Measurements from ENCODE around the gene CDH23.

CDH23 gene

DNA sequence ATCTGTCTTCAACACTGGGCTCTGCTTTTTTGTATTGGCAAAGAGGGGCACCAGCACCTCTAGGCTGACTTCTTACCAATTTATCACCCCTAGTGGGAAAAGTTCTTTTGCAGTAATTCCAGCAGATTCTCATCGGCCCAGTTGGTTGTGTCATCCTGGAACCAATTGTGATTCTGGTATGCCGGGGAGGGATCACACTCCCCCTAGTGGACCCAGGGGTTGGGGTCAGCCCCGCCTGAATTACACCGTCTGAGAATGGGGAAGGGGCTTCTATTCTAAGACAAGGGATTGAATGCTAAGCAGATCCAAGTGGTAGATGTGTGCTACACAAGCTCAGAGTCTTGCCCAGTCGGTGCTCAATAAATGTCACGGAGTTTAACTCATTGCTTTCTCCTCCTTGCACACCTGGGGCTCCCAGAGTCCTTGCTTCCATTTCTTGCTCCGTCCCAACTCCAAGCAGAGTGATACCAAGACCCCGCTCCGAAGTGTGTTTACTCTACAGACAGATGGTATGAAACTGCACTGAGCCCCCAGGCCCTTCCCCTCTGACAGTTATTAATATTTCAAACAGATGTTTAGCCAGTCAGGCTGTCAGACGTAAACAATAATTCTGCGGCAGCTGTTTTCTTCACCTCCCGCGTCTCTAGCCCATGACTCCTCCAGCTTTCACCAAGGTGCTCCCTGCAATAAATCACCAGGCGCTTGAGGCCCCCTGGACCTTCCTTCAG, 251.0 kb downstream of the CDH23 start:
- DNase-seq, result no peak

DNA sequence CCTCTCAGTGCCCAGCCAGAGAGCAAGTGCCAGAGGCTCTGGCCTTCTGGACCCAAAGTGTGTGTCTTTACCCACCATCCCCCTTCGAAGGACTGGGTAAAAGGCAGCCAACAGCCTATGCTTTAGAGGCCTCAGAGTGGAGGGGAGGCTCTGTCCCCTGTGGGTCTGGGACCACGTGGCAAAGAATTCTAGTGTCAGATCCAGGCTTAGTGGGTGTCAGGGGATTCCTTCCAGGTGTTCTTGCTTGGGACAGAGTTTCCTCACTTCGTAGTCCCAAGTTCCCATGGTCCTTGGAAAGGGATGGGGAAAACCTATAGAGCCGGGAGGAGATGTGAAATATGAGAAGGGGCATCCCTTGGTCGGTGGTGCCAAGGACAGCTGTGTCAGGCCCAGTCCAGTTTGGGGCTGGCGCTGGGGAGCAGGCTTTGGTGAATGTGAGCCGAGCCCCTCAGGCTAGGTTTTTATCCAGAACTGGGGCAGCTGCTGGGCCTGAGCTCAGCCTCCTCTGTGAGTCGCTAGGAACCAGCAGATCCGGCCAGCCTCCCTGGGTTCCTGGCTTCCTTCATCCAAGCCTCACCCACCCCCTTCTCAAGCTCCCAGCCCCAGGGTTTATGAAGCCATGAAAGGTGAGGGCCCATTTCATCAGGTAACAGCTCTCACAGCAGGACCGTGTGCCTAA, 251.7 kb downstream of the CDH23 start:
- no peak for DNase-seq

DNA sequence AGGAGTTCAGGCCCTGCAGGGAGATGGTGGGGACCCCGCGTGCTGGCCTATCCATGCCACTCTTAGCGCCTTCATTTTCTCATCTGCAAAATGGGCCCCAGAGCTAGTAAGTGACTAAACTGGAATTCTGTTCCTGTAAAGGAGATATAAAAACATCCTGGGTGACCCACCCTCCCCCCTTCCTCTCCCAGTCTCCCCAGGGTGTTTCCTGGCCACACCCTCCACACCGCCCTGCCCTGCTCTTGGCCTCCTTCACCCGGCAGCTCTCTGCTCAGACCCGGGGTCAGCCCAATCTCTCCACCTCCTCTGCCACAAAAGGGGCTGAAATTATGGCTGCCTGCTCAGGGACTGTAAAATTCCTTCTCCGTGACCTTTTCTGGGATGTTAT, 252.2 kb downstream of the CDH23 start:
- no peak for DNase-seq

DNA sequence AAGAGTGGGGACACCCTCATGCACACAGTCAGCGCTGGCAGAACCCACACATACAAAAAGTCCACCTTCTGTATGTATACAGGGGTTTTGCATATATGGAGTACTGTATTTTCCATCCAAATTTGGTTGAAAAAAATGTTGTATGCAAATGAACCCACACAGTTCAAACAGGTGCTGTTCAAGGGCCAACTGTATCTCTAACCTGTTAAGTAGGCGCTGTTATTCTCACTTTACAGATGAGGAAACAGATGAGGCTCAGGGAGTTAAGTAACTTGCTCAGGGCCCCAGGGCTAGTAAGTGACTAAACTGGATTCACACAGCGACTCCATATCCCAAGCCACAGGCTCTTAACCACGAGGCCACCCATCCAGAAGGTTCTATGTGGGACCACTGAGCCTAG, 252.9 kb downstream of the CDH23 start:
- no peak for DNase-seq

DNA sequence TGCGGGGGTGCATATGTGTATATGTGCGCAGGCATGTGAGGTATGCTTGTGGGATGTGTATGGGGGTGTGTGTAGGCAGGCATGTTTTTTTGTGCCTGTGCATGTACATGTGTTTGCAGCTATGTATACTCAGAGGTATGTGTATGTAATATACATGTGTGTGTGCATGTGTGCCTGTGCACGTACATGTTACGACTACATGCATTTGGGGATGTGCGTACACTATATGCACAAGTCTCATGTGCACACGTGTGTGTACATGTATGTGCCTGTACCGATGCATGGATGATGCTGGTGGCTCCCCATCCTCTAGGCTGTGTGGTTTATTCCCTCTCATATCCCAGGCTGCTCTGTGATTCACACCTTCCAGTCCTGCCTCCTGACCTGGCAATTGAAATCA, 253.7 kb downstream of the CDH23 start:
- DNase-seq, result no peak

DNA sequence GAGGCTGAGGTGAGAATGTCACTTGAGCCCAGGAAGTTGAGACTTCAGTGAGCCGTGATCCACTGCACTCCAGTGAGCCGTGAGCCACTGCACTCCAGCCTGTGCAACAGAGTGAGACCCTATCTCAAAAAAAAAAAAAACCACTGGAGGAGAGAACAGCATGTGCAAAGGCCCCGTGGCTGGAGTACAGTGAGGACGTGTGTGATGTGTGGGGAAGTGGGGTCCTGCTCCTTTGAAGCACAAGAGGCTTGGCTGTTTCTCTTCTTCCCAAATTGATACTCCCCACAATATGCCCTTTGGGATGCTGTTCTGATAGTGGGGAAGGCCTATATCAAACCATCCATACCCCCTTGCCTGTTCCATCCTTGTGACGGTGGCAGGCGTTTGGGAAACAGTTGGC, 254.7 kb downstream of the CDH23 start:
- DNase-seq, result no peak

DNA sequence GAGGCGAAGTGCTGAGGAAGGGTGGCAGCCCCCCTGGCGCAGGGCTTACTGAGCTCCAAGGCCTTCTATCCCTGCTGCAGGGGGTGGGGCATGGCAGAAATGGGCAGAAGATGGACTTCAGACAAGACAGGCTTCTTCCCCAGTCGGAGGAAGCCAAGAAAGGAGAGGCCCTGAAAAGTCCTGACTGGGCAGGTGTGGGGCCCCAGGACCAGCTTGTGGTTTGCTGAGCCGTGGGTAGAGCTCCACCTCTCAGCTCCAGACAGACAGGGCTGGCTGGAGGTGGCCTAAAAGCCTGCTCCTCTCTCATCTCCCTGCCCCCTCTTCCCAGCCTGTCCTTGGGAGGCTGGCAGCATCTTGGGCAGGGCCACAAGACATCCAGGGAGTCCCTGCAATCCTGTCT, 255.2 kb downstream of the CDH23 start:
- no peak for DNase-seq

DNA sequence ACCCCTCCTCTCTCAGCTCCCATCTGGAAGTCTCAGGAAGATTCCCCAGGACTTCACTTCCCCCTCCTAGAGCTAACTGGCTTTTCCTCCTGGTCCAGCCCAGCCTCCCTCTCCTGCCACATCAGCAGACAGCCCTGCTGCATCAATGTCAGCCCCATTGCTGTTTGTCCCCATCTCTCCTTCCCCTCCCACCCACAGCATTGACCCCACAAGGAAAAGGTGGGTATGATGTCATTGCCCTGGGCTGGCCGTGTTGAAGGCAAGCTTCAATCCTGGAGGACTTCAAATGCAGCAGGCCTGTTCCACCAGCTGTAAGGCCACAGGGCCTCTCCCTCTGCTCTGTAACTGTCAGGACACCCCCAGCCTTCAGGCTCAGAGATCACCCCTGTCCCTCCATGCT, 256.3 kb downstream of the CDH23 start:
- no peak for DNase-seq

DNA sequence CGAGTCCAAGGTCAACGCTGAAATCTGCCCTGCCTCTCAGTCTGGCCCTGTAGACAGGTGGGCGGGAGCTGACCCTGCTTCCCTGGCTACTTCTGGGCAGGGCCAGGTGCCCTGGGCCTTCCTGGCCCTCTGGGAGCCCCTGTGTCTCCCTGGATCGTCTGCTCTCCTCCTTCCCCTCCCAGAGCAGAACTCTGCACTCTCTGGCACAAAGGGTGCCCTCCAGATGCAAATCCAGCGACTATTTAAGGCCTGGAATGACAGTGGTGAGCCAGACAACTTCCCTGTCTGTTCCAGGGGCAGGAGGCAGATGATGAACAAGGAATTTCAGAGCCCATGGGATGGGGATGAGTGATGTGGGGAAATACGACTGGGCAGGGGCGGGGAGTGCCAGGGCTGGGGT, 259.5 kb downstream of the CDH23 start:
- no peak for DNase-seq

DNA sequence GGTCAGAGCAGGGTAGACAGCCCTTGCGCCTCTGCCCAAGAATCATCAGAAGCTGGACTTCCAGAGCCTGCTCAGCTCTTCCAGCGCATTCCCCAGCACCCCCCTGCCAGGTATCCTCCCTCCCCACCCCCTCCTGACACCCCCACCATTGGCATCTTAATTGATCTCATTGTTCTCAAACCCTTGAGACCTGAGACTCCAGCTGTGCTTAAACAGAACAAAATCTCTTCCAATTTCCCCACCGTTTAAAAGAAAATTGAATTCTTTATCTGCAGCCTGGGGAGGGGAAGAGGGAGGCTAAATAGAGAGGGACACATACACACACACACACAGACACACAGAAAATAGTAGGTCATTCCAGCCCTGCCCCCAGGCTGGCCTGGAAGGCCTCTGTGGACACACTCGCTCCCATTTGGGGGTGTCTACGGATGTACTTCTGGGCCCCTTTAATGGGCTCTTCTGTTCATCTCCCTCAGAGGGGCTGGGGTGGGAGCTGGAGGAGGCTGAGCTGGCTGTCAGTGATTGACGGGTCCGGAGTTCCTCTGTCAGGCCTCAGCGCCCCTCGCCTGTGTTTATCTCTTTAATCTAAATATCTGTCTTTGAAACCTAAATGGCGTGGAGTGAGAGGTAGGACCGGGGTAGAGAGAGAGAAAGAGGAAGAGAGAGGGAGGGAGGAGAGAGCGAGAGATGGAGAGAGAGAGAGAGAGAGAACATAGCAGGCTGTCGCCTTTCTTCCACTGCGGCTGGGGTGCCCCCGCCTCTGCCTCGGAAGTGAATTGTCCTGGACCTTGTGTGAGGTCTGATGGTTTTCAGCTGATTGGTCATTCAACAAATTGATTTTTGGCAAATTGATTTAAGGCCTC, 261.1 kb downstream of the CDH23 start:
- DNase-seq, result no peak

DNA sequence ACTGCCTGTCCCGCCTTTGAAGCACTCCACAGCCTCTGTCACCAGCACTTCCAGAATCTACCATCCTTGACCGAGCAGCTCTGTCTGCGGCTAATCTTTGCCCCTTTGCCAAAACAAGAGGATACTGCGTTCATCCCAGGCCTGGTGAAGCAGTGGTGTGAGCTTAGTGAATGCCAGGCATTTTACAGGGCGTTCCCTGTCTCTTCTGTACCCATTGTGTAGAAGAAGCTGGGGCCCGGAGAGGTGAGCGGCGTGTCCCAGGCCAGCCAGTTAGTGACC, 261.7 kb downstream of the CDH23 start:
- DNase-seq, result no peak

DNA sequence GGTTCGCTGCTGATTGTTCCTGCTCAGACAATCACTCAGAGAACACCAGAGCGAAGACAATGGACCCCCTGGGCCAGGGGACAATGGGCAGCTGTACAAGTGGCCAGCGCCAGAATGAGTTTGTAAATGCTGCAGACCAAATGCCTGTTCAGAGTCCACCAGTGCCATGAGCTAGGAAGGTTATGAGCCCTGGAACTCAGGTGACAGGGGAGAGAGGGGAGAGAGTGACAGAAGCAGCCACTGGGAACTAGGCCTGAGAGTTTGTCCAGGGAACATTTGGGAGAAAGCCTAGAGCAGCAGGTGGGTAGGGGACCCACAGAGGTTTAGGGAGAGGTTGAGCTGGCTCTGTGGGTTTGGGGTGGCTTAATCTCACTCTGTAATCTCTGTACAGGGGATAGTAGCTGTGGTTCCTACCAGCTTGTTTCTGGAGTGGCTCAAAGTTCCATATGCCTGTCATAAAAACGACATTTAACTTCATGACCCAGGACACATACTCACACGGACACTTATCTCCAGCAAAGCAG, 262.5 kb downstream of the CDH23 start:
- DNase-seq, result no peak

DNA sequence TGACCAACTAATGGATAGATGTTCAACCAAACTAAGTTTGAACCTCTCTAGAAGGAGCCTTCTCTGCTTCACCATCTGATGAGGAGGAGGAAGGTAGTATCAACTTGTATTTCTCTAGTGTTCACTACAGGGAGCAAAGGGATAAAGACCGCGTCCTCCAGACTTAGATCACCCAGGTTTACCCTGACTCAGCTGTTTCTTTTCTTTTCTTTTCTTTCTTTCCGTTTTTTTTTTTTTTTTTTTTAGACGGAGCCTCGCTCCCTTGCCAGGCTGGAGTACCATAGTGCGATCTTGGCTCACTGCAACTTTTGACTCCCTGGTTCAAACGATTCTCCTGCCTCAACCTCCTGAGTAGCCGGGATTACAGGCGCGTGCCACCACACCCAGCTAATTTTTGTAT, 263.0 kb downstream of the CDH23 start:
- no peak for DNase-seq

DNA sequence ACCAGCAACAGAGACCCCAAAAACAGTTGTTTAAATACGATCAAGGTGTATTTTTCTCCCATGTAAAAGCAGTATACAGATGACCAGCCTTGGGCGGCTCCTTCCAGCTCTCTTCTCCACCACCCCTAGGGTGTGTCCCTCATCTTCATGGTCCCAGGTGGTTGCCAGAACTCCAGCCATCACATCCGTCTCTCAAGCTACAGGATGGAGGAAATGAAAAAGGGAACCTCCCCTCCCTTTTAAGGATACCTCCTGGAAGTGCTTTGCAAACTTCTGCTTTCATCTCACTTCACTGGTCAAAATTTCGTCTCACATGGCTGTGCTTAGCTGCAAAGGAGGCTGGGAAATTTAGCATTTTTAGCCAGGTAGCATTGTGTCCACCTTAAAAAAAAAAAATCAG, 263.6 kb downstream of the CDH23 start:
- DNase-seq, result no peak

DNA sequence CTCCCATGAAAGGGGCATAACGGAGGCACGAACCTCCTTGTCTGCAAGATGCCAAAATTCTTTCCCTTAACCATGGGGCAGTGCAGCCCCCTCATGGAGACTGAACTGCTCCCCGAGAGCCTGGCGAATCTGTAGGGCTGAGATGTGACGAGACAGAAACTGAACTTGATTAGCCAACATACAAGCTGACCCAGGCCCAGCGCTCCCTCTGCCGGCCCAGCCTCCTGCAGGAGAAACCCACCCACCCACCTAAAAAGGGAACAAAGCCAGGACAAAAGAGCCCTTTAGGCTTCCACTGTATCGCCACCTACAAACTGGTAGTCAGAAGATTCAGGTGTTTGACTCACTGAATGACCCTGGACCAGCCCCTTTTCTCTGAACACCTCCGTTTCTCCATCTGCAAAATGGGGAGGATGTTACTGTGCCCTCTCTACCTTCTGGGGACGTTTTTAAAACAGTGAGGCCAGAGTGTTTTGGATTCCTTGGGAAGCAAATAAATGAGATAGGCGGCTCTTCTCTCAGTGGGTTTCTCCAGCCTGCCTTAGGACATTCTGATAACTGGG, 264.4 kb downstream of the CDH23 start:
- DNase-seq, result no peak

DNA sequence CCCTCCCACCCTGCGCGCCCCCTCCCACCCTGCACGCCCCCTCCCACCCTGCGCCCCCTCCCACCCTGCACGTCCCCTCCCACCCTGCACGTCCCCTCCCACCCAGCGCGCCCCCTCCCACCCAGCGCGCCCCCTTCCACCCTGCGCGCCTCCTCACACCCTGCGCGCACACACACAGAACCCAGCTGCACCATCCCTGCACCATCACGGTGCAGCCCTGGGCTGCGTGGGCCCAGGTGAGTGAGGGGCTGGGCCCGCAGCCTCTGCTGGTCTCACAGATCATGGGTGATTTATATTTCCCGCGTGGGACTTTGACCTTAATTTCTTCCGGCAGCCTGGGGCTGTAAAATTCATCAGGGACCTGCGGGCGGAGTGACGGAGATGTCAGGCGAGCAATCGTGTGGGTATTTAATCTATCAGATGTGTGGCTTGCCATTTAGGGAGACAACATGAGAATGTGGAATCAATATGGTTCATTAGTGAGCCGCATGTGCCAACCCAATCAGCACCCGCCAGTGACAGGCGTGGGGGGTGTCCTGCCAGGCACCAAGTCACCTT, 265.1 kb downstream of the CDH23 start:
- no peak for DNase-seq

DNA sequence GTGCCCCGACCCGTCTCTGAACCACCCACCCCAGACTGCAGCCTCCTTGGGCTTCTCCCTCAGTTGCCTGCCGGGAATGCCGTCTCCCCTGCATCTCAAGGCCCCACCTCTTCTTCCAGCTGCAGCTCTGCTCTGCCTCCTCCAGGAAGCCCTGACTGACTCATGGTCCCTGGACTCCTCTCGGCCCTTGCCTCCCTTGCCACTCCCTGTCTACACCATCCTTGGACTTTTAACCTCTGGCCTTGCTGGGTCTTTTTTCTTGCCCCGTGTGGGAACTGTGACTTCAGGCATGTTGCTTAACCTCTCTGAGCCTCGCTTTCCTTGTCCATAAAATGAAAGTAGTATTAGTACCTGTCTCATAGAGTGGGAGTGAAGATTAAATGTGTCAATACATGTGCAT, 266.6 kb downstream of the CDH23 start:
- no peak for DNase-seq

DNA sequence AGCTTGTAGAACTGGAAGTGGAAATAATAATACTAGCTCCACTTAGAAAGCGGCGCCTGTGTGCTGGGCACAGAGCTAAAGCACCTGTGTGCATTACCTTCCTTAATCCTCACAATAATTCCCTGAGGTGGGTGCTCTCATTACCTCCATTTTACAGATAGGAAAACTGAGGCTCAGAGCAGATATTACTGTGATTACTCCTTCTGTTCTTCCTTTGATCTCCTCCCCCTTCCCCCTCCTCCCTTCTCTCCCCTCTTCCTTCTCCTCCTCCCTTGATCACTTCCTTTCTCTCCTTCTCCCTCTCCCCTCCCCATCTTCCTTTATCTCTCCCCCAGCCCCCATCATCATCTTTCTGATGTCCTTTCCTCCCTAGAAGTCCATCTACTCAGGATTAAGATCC, 267.9 kb downstream of the CDH23 start:
- DNase-seq, result no peak

DNA sequence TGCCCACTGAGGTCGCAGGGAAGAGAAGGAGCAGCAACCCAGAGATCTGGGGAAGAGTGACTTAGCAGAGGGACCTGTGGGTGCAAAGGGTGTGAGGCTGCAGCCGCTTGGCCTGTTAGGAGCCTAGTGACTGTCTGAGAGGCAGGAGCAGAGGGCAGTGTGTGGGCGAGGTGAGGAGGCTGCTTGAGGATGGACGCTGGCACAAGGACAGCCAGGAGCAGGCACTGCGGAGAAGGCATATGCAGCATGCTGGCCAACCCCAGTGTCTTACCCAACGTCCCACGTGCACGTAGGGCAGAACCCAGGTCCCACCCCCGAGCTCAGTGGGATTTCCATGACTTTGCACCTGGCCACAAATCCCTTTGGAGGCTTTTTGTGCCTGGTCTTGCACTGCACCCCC, 268.7 kb downstream of the CDH23 start:
- no peak for DNase-seq

DNA sequence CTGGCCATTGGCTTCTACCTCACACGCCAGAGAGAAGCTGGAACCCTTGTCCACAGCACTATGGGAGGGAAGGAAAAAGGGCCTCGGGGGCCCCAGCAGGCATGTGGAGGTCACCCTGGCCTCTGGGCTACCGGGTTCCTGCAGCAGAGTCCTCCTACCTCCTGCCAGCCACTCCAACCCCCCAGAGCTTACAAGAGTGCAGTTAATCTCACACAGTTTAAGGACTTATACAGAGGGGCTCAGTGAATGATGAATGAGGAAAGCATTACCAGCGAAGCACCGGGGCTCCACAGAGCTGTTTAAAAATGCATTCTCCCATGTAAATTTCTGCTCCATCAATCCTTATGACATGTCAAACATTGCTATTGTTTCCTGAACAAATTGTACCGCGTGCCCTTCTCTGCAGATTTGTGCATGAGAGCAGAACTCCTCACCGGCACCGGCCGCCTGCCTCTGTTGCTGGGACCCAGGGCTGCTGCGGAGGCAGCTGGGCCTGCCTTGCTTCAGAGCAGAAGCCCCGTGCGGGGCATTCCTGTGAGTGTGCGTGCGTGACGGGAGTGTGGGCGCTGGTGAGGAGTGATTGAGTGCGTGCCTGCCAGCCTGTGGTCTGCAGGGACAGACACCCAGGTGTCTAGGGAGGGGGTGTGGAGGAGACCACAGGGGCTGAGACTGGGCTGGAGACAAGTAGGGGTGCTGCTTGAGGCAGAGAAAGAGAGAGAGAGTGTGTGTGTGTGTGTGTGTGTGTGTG, 270.1 kb downstream of the CDH23 start:
- no peak for DNase-seq

DNA sequence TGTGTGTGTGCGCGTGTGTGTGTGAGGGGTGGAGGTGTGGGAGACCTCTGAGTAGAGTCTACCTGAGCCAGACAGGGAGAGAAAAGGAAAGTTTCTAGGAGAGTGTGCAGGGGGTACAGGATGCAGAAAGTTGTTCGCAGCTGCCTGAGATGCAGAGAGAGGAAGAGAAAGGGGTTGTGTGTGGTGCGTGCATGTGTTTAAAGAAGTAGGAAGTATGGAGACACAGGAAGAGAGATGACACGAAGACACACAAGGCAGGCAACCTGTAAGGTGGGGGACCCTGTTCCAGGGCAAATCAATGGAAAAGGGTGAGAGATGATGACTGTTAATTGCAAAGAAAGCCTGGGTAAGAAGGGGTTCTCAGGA, 270.6 kb downstream of the CDH23 start:
- no peak for DNase-seq

Measured in activated T-cell treated with anti-CD3 and anti-CD28 coated beads for 4 hours (primary cell).